GM19025 (cell line): ENCODE data around the gene ARHGAP15.

Experiments
- ATAC-seq: cut with Tn5 transposase; IDR thresholded peaks from one replicate; pipeline ENCODE4 v1.9.1; 2021; ENCODE audit warnings: mild to moderate bottlenecking, low read depth, moderate library complexity; ENCODE audit not compliant: unreplicated experiment

ARHGAP15 gene

DNA sequence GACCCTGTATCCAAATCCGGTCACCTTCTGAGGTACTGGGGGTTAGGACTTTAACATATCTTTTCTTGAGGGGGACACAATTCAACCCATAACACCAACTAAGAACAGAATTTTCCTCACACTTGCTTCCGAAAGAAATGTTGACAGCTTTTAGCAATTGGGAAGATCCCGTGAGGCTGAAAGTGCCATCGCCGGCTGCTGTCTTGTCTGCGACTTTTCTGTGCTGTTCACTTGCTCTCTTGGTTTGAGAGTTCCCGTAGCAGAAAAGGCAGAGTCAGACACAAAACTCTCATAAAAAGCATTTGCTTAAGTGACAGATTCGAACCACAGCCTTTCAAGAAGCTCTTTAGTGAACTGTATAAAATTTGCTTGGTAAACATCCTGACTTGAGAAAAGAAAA, 253.4 kb downstream of the ARHGAP15 start:
- ATAC-seq = no peak

DNA sequence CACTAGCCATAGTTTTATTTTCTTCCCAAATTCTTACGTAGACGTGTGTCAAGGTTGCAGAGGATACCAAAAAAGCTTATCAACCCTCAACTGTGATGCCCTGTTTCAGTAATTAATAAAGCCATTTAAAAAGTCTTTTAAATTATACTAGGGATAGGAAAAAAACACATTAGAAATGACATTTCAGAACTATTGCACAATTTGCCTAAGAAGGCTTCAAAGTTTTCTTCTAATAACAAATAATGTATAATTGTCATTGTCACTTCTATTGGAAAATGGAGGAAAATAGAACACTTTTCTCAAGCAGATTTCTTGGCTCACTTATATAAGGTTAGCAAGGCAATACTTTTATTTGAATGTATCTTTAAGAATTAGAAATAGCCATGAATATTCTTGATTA, 253.8 kb downstream of the ARHGAP15 start:
- ATAC-seq = no peak

DNA sequence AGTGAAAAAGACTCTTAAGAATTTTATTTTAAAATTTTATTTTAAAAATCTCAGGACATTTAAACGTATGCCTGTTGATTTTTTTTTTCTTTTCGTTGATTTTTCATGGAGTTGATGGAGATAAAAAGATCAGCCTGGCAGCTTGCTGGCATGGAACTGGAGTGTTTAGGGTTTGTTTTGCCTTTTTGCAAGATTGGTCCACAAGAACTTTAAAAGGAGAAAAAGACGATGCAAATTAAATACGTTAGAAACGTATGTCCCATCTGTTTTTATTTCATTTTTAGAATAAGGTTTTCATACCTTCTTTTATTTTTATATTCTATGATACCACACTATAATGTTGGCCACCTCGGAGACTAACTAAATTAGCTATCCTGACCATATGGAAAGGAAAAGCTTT, 254.9 kb downstream of the ARHGAP15 start:
- ATAC-seq = no peak

DNA sequence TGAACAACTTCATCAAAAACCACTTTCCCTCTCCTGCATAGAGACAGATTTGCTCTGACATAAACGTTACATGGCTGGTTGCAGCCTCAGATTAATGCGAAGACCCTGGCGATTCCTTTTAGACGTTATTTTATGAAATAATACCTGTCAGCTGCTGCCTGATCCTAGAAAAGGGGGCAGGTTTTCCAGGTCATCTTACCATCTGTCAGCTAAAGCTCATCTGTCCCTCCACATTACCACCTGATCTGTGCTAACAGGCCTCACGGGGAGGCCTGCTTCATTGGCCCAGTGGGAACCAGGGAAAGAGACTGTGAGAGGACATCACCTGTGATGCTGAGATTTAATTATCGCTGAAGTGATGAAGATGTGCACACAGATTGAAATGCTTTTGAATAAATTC, 261.0 kb downstream of the ARHGAP15 start:
- ATAC-seq = no peak

DNA sequence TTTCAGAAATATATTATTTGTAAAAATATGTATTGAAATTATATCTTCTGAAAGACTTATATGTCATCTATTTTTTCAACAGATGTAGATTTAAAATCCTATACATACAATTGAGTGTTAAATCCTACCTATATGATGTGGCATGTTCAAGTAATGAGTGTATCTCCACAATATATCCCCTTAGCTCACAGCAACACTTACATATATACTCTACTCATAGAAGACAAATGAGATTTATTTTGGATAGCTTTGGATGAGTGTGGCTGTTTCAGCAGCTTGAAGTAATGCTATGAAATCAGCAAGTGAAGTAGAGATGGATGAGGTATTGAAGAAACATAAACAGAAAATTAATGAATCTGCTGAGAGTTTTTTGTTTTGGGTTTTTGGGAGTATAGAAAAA, 263.1 kb downstream of the ARHGAP15 start:
- no peak for ATAC-seq

DNA sequence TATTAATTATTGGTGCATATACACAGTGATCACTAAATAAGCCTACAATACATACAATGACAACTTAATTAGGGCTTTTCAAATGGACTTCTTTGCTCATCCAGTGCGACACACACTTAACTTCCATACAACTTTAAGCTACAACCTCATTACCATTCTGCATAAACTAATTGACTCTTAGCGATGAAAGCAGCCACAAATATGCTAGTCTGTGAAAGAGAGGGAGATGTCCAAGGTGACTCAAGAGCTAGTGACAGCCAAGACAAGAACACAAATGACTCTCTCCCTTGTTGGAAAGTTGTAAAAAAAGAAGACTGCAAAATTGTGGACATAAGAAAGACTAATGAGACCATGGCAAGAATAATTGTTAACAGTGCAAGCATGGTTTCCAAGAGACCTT, 264.8 kb downstream of the ARHGAP15 start:
- ATAC-seq = no peak

DNA sequence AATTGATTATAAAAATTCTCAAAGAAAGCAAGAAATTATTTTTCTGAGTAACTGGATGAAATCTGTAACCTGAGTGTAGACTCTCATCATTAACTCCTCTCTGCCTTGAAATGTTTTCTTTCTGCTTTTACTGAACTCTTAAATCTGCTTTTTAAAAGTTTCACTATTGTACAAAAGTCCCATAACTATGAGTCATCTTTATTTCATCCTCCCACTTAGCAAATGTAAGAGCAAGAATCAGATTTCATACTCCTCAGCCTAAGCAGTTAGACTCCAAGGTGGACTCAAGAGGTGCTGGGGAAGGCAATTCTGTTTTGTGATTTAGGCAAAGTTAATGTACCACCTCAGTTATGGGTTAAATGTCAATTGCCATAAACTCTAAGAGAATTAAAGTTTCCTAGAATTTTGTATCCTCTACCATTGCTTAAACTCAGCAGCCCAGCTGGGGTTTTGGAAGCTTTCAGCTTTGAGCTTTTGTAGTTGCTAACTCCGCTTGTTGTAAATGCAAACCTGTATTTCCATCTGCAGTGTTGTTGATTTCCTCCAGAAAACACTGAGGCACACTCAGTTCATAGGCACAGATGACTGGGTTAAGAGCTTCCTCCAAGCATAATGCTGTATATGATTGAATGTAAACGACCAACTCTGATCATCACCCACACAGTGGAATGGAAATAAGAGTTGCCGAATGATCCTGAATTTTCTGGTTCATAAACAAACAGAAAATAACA, 268.8 kb downstream of the ARHGAP15 start:
- no peak for ATAC-seq

DNA sequence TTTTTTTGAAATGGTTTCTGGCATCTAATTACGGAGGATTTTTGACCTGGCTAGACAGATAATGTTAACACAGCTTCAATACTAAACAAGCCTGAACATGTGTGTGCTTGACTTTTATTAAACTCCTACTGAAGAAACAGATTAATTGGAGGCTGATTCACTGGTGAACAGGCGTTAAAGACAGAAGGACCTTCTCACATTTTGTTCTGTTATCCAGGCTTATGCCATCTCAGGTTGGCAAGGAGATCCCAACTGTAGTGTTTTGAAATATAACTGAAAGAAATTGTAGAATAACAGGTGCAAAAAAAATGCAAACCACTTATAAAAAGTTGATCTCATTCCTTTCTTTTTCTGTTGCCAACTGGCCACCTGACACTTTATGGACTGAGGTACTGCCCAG, 269.6 kb downstream of the ARHGAP15 start:
- no peak for ATAC-seq

DNA sequence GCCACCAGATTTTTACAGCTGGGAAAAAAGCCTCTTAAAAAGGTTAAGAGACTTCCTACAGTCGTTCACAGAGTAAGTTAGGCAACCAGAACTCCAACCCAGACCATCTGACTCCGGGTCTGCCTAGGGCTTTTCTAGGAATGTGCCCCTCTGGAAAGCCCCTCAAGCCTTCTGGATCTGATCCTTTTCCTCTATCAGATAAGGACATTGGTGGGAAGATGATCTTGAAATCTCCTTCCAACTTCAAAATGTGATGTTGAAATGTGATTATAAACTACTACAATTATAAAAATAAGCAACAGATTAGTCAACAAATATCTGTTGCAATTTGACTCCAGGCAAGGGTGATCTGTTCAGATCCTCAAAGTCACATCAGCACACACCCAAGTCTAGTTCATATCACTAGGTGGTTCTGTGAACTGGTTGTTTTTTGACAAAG, 270.4 kb downstream of the ARHGAP15 start:
- no peak for ATAC-seq

DNA sequence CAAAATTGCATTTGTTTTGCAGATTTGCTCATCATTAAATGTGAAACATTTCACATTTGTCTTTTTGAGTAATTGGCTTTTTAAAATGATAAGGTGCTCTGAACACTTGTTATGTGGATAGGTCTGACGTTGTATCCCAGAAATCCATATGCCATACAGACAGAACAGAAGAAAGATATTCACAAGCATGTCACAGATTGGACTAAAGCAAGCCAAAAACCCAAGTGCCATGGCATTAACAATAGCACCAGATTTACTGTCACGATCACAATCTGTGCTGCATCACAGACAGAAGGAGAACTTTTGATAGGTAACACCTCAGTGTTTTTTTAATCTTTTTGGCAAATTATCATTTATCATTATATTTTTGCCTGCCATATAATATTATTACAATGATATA, 272.6 kb downstream of the ARHGAP15 start:
- ATAC-seq = no peak

DNA sequence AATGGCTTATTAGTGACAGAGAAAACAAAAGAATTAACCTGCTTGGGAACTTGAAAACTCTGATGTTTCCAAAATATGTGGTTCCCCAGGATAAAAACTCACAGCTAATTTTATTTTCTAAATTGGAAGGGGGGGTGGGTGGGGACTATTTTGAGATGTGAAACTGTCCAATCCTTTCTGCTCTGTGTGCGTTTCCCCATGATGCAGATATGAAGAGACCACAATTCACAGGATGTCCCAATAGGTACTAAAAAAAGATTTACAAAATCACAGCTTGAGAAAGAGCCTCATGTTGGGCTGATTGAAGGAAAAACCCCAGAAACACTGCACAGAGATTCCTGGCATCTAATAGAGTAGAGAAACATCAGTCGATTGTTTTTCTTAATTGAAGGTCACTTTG, 273.2 kb downstream of the ARHGAP15 start:
- no peak for ATAC-seq

DNA sequence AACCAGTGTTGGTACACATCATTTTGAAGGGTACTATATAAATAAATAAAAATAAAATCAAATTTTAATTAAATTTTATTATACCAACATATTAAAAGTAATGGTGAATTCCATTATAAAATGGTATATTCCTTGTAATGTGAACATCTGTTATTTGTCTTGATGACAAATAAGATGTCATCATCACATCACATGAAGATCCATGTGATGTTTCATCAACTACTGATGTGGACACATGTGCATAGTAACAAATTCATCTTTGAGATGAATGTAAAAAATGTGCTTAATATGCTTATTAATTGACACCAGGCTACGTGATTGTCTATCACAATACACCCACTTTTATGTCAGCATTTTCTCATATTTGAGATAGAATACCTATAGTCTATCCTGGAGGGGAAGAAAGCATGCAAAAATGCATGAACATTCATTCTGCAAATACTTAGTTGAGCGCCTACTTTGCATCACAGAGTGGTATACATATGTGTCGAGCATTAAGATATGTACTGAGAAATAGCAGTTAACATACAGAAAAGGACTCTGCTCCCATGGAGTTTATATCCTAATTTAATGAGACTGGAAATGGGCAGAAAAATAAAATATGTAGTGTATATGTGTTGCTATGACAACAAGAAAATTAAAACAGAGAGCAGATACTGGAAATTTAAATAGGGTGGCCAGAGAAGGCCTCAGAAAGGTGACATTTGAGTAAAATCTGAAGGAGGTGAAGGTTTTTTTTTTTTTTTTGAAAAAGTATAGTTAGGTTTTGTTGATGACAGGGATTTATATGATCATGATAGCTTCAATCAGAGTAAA, 281.1 kb downstream of the ARHGAP15 start:
- no peak for ATAC-seq

DNA sequence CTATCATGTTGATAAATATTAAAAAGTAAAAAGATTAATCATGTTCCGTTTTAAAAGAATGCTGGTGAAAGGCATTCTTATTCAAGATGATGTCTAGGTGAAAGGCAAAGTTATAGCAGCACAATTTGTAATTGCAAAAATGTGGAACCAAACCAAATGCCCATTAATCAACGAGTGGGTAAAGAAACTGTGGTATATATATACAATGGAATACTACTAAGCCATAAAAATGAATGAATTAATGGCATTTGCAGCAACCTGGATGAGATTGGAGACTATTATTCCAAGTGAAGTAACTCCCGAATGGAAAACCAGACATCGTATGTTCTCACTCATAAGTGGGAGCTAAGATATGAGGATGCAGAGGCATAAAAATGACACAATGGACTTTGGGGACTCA, 286.4 kb downstream of the ARHGAP15 start:
- no peak for ATAC-seq

DNA sequence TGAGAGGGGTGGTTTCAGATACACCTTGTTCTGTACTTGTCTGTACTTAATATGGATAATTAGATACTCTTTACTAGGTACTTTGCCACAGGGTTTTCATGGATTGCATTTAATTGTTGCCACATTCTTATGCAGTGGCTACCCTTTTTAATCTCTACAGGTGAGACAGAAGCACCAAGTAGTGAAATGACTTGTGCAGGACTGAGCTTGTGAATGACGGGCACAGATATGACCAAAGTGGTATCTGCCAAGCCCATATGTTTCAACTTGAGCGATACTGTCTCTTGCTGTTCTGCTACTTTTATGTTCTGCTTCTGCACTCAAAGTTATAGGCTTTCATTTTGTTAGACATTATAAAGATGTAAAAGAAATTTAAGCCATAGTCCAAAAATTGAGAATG, 288.2 kb downstream of the ARHGAP15 start:
- no peak for ATAC-seq

DNA sequence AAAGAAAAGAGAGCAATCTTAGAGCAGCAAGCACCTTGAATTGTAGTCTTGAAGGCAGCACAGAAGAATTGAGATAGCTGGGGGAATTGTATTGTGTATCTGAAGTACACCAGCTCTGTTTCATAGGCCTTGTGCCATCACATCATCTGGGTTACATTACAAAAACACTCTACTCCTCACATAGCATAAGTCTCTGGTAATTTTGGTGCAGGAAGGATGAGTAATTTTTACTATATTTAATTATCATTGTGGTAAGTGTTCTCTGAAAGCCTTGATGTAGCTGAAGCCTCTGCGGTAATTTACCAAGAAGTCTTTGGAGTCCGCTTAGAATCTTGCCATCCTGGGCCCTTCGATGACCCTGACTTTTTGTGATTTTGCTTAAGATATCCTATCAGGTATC, 291.1 kb downstream of the ARHGAP15 start:
- no peak for ATAC-seq

DNA sequence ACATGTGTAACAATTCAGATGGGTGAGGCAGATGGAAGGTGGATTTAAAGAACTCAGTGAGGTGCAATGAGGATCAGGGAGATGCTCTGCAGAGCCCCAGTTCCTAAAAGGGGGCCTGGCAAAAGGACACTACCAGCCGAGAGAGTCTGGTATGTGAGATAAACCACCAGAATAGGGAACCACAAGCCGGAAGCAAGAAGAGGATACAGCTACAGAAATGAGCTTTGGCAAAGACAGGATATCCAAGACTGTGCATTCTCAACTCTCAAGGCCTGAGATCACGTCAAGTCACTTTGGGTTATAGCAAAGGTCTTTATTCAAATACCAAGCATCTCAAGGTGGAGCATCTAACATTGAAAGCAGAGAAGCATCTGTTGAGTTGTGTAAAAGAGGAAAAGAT, 293.5 kb downstream of the ARHGAP15 start:
- peak; percentile 54 for ATAC-seq

DNA sequence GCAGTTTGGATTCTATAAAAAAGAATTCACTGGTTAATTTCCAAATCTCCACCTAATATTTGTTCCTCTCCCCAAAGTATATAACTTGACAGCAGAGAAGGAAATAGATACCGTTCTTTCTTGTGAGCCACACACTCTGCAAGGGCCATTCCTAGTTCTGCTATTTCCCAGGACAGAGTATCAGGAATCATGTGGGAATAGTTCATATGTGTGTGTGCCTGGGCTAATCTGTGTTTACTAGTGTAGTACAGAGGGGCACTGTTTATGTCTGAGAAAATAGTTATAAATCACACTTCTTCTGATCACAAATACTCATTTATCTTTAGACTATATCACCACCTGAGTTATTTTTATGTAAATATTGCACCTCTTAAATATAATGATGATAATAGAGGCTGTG, 296.7 kb downstream of the ARHGAP15 start:
- ATAC-seq = no peak

DNA sequence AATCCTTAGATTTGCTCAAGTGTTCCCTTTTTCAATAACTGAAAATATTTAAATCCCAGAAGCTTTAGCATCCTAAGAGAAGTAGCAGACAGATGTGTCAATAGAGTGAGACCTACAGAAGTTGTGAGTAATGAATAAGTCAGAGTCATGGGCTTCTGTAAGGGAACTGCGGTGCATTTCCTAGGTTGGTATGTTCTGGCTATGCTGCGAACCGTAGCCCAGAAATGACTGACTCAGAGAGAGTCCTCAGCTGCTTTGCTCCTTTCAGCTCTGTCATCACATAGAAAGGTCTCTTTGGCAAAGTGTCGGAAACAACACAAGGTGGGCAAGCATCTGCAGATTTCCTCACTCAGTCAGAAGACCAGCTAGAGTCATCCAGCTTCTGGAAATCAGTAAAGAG, 297.1 kb downstream of the ARHGAP15 start:
- no peak for ATAC-seq

DNA sequence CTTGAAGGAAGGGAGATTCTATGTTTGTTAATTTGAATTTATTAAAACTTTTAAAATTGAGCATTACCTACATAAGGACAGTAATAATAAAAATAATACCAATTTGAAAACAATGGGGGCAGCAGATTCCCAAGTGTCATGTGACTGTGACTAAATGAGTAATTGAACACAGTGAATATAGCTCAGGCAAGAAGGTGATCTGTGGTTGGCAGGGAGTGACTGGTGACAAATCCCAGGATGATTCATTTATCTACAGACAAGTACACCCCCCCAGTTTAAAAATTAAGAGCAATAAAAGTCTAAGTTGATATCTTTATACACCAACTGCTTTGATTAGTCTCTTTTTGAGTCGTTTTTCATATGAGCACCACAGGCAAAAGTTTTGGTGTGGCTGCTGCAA, 299.5 kb downstream of the ARHGAP15 start:
- ATAC-seq = no peak

DNA sequence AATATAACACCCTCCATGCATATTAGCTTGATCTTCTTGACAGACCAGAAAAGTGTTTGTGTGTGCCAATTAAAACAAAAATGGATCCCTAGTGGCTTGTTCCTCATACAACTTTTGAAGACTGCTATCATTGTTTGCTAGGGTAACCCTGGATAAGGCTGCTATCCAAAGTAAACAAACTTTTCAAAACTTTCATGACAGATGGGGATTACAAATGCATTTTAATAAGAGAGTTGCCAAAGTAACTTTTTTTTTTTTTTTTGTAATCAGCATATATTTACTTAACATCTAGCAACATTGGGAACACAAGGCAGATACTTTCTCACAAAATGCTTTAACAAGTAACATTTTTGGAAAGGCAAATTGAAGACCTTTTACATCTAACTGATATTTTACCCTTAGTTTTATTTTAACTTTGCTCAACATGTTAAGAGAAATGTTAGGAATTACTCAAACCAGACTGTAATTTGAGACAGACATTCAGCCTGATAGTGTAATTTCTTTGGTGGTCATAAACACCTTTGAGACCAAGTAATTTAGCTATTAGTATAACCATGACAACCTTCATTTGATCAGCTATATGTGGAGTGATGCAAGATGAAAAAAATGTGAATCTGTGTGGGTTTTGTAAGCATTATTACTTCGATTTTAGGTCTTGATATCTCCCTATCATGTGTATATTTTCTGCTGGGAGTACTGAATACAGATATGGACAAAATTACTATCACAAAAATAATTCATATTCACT, 300.9 kb downstream of the ARHGAP15 start:
- no peak for ATAC-seq

DNA sequence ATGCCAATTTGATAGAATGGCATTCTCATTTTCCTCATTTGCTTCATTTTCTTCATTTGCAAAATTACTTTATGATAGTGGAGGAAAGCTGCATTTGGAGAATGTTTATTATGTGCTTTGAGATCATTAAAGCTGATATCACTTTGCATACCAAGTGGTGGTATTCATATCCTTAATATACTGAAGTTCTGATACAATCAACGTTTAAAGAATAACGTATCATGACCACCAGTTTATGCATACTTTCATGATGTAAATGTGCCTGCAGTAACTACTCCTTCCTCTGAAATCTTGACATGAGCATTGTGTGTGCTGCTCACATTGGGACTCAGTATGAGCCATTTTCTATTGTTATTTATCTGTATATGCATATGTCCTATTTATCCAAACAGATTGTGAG, 302.1 kb downstream of the ARHGAP15 start:
- ATAC-seq = no peak
